ENCODE data around the gene GRB10.

DNA sequence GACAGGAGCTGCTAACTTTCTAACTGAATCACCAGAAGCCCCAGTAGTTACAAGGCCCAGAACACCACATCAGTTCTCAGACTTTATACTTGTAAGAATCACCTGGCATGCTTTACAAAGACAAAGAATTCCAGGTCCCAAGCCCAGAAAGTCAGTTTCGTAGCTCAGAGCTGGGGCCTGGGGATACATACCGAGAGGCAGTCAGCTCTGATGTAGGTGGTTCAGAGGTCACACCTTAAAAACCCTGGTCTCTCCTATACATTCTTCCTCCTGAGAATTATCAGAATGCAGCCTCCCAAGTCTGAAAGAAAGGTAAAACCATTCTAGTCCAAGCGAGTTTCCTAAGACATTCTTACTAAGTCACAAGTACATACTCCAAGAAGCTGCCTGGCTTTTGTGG is 2.3 kb downstream of the GRB10 start:
- TF ChIP-seq CTCF (IDR thresholded peaks at IDR 0.05), result no peak
- no peak for TF ChIP-seq HOXB13 (CRISPR knock-in tag; IDR thresholded peaks at IDR 0.05; ENCODE audit: low read depth)
- no peak for TF ChIP-seq EP300 (IDR thresholded peaks at IDR 0.05)
- no peak for TF ChIP-seq POLR2A (IDR thresholded peaks at IDR 0.05; ENCODE audit: low read length)
- TF ChIP-seq ZC3H11A (IDR thresholded peaks at IDR 0.05), result no peak
- TF ChIP-seq ZFP36 (IDR thresholded peaks at IDR 0.05; ENCODE audit: borderline replicate concordance, partially characterized antibody), result no peak
- TF ChIP-seq MAZ (IDR thresholded peaks at IDR 0.05; ENCODE audit: borderline replicate concordance, low read depth, low read length), result no peak
- TF ChIP-seq ZNF302 (CRISPR knock-in tag; IDR thresholded peaks at IDR 0.05), result no peak
- no peak for TF ChIP-seq KDM5A (IDR thresholded peaks at IDR 0.05)
- no peak for TF ChIP-seq REST (IDR thresholded peaks at IDR 0.05)
- TF ChIP-seq, protein P1, sequence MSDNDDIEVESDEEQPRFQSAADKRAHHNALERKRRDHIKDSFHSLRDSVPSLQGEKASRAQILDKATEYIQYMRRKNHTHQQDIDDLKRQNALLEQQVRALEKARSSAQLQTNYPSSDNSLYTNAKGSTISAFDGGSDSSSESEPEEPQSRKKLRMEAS (IDR thresholded peaks at IDR 0.05), result no peak
- TF ChIP-seq MAFK (IDR thresholded peaks at IDR 0.05; ENCODE audit: partially characterized antibody), result no peak
- TF ChIP-seq CBX2 (IDR thresholded peaks at IDR 0.05; ENCODE audit: borderline replicate concordance, low read depth), result no peak
- no peak for TF ChIP-seq RAD21 (conservative IDR thresholded peaks at IDR 0.05 in 1 of 2, IDR thresholded peaks at IDR 0.05 in 1 of 2)

Data from A549 (cell line).